A549 (cell line): Measurements from ENCODE around the gene CTXND2.

Source experiments
- CTCF ChIP-seq: fragments of >200 bp; sonication (Bioruptor Twin); formaldehyde crosslinking; IDR thresholded peaks from 3 replicates; pipeline ENCODE4 v1.5.1; 2016
- HOXA7 ChIP-seq: fragments of 250-450 bp; sonication (Bioruptor Pico); IDR thresholded peaks from 2 replicates; pipeline ENCODE4 v1.5.0; 2020; ENCODE audit warnings: mild to moderate bottlenecking, moderate library complexity
- KDM1A ChIP-seq: fragments of 200-600 bp; sonication (generic); IDR thresholded peaks from 2 replicates; pipeline ENCODE4 v1.6.1; 2016; ENCODE audit warnings: low read depth, mild to moderate bottlenecking
- MAX ChIP-seq: IDR thresholded peaks from 2 replicates; pipeline ENCODE4 v1.6.1; 2012
- RCOR1 ChIP-seq: fragments of 150-350 bp; IDR thresholded peaks from 2 replicates; pipeline ENCODE4 v1.6.1; 2014; ENCODE audit warnings: antibody characterized with exemption, low read length, low read depth
- RFX5 ChIP-seq: fragments of 450-650 bp; IDR thresholded peaks from 2 replicates; pipeline ENCODE4 v1.7.1; 2014; ENCODE audit warnings: antibody characterized with exemption, mild to moderate bottlenecking, moderate library complexity
- SREBF2 ChIP-seq: fragments of 450-650 bp; IDR thresholded peaks from 2 replicates; pipeline ENCODE4 v1.6.1; 2014; ENCODE audit warnings: mild to moderate bottlenecking, moderate library complexity

- TF ChIP-seq CTCF, result no peak
- no peak for TF ChIP-seq KDM1A
- TF ChIP-seq RCOR1, result no peak
- no peak for TF ChIP-seq SREBF2
- no peak for TF ChIP-seq RFX5
- no peak for TF ChIP-seq MAX
- no peak for TF ChIP-seq HOXA7 (CRISPR knock-in tag)
Measured at GRCh38 chr1:150931773-150932172, 44.8 kb downstream of the CTXND2 start.
